ENCODE results near the gene PCDH9. TPM values are rescaled to one million over a fixed set of nuclear protein-coding genes. Genes with fewer than 3 reads are reported as not detected.

The PCDH9 gene
- total RNA-seq, 2 experiments from 2014 or later = 0.20 to 0.23 TPM

DNA sequence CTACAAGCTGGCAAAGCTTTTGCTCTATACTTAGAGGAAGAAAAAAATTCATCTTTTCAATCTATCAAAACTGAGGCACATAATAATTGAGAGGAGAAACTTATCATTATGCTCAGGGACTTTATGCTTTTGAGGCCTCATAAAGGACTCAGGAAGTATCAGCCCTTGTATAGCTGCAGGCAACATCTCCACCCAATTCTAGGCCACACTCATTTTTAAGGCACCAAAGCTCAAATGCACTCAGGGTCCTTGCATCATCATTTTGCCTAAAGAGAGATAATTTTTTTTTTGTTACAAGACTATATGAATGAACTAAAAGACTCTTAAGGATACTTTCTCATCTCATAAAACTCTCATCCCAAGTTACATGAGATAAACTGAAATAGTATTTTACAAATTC, 78.5 kb downstream of the PCDH9 start:
- Mint-ChIP-seq H3K4me3 (no peak overlapping the region), H3K36me3 (no peaks in the 10 kb centered on the region), H3K27me3 (no peaks in the 10 kb centered on the region), H3K27ac (no peak overlapping the region), H3K4me1 (peaks cover 3% of the 10 kb centered on the region), H3K9me3 (no peaks in the 10 kb centered on the region)
- no peak for DNase-seq

DNA sequence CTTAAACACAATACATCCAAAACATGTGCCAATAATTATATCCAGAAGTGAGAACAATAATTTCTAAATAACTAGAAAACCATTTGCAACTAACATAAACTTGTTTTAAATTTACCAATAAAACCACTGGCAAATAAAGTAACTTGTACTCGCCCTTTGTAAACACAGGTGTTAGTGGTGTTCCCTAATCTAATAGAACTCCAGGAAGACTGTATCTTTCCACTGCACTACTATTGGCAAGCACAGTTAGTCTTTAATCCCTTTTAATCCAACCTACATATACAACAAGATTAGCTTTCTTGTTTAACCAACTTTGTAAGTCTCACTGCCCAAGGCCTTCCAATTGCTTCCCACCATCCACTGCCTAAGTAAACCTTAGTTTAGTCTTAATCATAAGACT, 79.5 kb downstream of the PCDH9 start:
- Mint-ChIP-seq H3K4me3 (no peak overlapping the region), H3K4me1 (peaks cover 3% of the 10 kb centered on the region), H3K27ac (no peak overlapping the region), H3K27me3 (no peaks in the 10 kb centered on the region), H3K9me3 (no peaks in the 10 kb centered on the region), H3K36me3 (no peaks in the 10 kb centered on the region)
- no peak for DNase-seq

DNA sequence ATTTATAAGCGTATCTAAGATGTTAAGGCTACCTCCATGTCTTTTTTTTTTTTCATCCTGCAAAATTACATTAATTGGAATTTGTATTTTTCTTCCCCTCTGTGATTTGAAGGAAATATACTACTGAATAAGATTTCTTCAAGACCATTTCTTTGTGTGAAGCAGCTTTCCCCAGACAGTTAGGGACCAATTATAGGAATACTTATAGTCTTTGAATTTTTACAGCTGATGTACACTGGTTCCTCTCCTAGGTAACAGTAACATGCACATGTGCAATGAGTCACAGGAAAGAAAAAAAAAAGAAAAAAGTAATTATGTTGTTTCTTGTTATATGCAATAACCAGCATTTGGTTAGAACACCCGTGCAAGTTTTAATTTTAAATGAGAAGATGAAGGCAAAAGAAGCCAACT, 82.0 kb downstream of the PCDH9 start:
- no peaks in the 10 kb centered on the region for H3K9me3 Mint-ChIP-seq
- no peak for DNase-seq
- H3K27me3 Mint-ChIP-seq = no peaks in the 10 kb centered on the region
- H3K4me1 Mint-ChIP-seq = peaks cover 3% of the 10 kb centered on the region
- no peak overlapping the region for H3K27ac Mint-ChIP-seq
- no peaks in the 10 kb centered on the region for H3K36me3 Mint-ChIP-seq
- no peak overlapping the region for H3K4me3 Mint-ChIP-seq

DNA sequence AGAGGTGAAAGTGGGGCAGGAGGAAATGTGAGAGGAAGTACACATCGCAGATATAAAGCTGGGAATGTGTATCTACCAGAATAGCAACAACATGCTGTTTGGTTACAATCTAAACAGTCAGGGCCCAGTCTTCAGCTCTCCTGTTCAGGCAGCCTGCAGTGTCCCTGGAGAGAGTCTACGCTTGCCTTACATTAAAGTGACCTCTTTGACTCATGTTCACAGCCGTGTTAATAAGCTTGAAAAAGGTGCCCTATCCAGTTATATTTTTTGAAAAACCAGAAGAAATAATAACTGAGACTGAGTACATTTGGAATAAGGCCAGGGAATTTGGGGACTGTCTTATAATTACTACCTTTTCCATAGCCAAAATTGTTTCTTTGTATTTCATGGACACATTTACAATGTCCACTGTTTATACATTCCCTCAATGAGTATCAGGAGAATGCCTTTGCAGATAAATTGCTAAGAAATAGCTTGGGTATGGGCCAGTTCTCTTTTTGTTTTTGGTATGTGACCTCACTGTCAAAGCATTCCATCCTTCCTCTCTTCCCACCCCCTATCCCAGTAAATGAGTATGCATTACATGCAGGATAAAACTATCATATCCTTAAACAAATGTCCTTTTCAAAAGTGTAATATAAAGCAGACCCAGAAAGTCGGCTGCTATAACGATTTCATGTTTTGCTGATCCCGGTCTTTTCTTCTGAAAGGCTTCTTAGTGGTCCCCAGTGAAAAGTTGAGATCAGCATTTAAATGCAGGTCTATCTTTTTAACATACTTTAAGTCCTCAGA, 82.6 kb downstream of the PCDH9 start:
- no peak for DNase-seq
- no peak overlapping the region for H3K27ac Mint-ChIP-seq
- no peaks in the 10 kb centered on the region for H3K9me3 Mint-ChIP-seq
- H3K27me3 Mint-ChIP-seq = no peaks in the 10 kb centered on the region
- peaks cover 3% of the 10 kb centered on the region for H3K4me1 Mint-ChIP-seq
- H3K36me3 Mint-ChIP-seq = no peaks in the 10 kb centered on the region
- H3K4me3 Mint-ChIP-seq = no peak overlapping the region

DNA sequence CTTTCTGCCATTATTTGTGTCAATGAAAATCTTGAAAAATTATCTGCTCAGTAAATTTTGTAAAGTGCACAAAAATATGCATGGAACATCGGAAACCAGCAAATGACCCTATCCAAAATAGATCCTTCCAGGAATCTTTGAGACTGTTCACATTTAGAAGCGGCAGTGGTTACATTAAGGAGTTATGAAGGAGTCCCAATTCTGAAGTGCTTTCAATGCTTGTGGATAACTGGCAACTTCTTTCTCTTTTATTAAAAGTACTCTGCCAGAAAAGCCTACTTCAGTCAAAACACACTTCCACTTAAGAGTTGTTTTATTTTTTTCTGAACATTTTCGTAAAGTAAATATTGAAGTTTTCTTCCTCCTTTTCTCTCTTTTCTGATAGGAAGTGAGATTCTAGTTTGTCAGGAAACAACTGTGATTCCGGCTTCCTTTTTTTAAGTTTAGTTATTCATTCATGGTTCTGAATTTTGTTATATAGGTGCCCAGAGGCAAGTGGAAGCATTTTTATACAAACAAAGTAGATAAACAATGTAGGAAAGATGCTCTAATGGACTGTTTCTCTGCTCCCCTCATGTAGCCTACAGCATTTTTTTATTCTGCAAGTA, 83.5 kb downstream of the PCDH9 start:
- no peak for DNase-seq
- no peak overlapping the region for H3K27ac Mint-ChIP-seq

DNA sequence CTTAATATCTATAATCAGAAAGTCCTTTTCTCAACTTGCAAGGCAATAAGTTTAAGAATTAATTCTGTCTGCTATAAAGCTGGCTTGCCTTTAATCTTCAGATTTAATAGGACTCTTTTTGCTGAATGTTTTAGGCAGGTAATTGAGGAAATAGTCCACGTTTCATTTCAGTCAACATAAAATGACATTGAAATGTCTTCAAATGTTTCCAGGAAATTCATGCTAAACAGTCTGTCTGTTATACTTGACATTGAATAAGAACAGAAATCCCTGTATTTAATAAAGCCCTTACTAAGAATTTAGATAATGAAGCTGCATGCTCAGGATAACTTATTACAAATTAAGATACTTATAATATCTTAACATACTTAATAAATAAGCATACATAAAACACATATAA, 84.2 kb downstream of the PCDH9 start:
- Mint-ChIP-seq H3K27ac (no peak overlapping the region), H3K4me3 (no peak overlapping the region), H3K36me3 (no peaks in the 10 kb centered on the region), H3K4me1 (peaks cover 3% of the 10 kb centered on the region), H3K27me3 (no peaks in the 10 kb centered on the region), H3K9me3 (no peaks in the 10 kb centered on the region)
- DNase-seq = no peak

More for the DNA sequence above, 83.5 kb downstream of the PCDH9 start:
- no peaks in the 10 kb centered on the region for H3K9me3 Mint-ChIP-seq
- no peaks in the 10 kb centered on the region for H3K27me3 Mint-ChIP-seq
- peaks cover 3% of the 10 kb centered on the region for H3K4me1 Mint-ChIP-seq
- H3K4me3 Mint-ChIP-seq = no peak overlapping the region
- H3K36me3 Mint-ChIP-seq = no peaks in the 10 kb centered on the region

DNA sequence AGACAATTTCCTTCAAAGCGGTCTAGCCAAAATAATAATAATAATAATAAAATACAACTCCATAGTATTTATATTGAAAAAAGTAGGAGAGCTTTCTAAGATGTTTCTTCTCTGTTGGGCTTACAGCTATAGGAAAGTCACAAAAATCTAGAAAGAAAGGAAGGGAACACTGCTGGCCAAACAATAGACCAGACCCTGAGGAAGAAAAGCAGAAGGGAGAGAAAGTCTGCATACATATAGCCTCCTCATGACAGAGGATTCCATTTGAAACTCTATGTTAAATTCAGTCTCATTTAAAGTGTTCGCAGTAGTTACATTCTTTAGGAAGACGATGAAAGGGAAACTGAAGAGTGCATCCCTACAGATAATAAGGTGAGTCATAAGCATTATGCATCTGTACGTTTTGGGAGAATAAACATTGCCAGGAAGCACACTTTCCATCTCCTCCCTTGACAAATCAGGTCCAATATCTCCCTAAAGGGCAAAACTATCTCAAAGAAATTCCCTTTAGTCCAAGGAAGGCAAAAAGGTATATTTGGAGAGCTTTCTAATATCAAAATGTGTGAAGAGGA, 86.5 kb downstream of the PCDH9 start:
- no peak for DNase-seq
- Mint-ChIP-seq H3K4me3 (no peak overlapping the region), H3K9me3 (no peaks in the 10 kb centered on the region), H3K36me3 (no peaks in the 10 kb centered on the region), H3K27ac (no peak overlapping the region), H3K4me1 (peaks cover 3% of the 10 kb centered on the region), H3K27me3 (no peaks in the 10 kb centered on the region)

DNA sequence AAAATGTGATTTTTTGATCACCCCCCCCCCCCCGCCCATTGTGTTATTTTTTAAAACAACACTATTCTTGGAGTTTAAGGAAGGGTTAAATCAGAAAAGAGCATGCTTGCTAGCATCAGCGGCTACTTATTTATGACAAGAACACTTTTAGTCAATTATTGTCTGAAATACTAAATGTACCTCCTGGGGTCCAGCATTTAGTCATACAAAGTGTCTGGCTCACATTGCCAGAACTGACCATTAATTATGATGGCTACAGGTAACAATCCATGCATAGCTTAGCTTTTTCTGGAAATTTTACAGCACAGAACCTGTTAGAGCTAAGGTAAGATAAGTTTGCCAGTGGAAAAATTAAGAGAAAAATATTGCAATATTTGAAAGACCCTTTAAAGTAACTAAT, 90.1 kb downstream of the PCDH9 start:
- no peaks in the 10 kb centered on the region for H3K27me3 Mint-ChIP-seq
- no peaks in the 10 kb centered on the region for H3K9me3 Mint-ChIP-seq
- H3K36me3 Mint-ChIP-seq = no peaks in the 10 kb centered on the region
- no peak overlapping the region for H3K4me3 Mint-ChIP-seq
- H3K4me1 Mint-ChIP-seq = no peaks in the 10 kb centered on the region
- H3K27ac Mint-ChIP-seq = no peak overlapping the region
- DNase-seq = no peak

DNA sequence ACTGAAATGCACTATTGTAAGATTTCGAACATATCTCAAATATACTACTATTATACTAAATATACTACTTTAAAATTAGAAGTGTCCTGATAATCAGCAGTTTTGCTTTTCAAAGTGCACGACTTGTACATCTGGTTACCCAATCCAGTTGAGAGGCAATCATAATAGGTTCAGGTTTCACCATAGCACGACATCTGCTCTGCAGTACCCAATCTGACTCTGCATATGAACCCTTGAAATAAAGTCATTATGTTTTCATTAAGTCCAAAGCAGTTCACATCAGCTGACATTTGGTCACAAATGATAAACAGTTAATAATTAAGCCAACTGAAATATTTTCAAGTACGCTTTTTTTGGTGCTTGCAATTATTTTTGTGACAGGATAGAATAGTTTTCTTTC, 90.6 kb downstream of the PCDH9 start:
- Mint-ChIP-seq H3K4me1 (no peaks in the 10 kb centered on the region), H3K27ac (no peak overlapping the region), H3K4me3 (no peak overlapping the region), H3K9me3 (no peaks in the 10 kb centered on the region), H3K27me3 (no peaks in the 10 kb centered on the region), H3K36me3 (no peaks in the 10 kb centered on the region)
- no peak for DNase-seq

DNA sequence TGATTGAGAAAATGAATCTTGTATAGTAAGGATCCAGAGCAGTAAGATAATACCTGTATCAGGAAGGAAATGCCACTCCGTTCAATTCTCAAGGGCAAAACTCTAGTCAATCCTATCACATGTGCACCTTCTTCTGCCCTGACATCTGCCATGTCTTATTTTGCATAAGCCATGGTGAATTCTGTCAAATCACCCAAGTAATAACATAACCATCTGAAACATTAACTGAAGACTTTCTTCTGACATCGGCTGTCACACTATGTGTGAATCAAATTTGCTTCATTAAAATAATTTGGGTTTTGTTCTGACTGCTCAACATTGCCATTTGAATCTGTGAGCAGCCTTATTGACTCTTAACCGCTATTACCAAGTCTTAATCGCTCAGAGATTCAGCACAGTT, 91.2 kb downstream of the PCDH9 start:
- no peak overlapping the region for H3K4me3 Mint-ChIP-seq
- H3K27me3 Mint-ChIP-seq = no peaks in the 10 kb centered on the region
- no peaks in the 10 kb centered on the region for H3K36me3 Mint-ChIP-seq
- H3K27ac Mint-ChIP-seq = no peak overlapping the region
- no peak for DNase-seq
- H3K9me3 Mint-ChIP-seq = no peaks in the 10 kb centered on the region
- H3K4me1 Mint-ChIP-seq = no peaks in the 10 kb centered on the region

DNA sequence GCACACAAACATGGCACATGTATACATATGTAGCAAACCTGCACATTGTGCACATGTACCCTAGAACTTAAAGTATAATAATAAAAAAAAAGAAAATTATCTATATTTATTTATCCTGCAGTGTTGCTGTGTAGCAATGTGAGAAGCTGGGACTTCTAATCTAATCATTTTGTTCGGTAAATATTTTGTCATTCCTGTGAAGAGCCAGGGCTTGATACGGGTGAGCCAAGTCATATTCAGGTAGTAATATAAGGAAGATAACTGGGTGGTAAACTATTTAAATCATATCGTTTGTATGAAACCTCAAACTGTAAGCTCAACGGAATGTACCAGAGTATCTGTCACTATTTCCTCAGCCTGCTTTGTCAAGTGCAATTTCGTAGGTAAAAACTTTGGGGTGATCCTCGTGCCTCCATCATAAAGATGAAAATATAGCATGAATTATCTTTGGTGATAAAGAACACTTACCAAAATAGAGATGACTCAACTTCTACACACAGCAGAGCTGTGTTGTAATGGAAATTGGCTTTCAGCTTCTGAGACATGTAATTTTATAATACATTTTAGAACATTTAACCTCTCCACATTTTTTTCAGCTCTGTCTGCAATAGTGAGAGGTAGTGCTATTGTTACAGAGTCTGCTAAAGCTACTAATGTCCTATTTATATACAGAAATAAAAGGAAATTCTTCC, 92.9 kb downstream of the PCDH9 start:
- H3K4me3 Mint-ChIP-seq = no peak overlapping the region
- no peaks in the 10 kb centered on the region for H3K9me3 Mint-ChIP-seq
- no peaks in the 10 kb centered on the region for H3K4me1 Mint-ChIP-seq
- DNase-seq = no peak
- no peaks in the 10 kb centered on the region for H3K36me3 Mint-ChIP-seq
- no peaks in the 10 kb centered on the region for H3K27me3 Mint-ChIP-seq
- H3K27ac Mint-ChIP-seq = no peak overlapping the region

DNA sequence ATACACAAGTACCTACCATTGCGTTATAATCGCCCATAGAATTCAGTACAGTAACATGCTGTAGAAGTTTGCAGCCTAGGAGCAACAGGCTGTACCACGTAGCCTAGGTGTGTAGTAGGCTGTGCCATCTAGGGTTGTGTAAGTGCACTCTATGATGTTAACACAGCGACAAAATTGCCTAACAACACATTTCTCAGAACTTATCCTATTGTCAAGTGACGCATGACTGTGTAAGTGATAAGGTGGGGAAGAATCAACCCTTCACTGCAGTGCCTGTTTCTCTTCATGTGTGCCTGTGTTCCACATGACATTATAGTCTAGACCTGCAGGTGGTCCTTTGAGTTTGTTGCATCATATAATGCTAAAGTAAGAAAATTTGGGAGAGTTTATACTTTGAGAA, 94.0 kb downstream of the PCDH9 start:
- Mint-ChIP-seq H3K36me3 (no peaks in the 10 kb centered on the region), H3K27ac (no peak overlapping the region), H3K27me3 (no peaks in the 10 kb centered on the region), H3K9me3 (no peaks in the 10 kb centered on the region), H3K4me1 (no peaks in the 10 kb centered on the region), H3K4me3 (no peak overlapping the region)
- no peak for DNase-seq

DNA sequence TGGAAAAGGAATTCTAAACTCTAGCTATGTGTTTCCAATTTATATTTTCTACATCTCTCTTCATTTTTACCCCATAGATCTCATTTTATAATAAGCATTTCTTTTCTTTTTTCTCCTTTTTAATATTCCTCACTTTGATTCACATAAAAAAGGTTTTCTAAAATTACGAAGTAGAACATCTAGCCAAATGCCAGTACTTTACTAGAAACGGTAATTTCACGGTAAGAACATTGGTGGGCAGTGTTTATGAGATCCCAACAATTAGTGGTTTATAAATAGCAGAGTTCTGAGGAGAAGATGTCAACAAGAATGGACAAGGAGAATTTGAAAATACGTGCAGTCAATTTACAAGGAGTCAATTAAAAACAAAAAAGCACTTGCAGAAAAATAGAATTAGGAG, 94.8 kb downstream of the PCDH9 start:
- Mint-ChIP-seq H3K4me3 (no peak overlapping the region), H3K27ac (no peak overlapping the region), H3K27me3 (no peaks in the 10 kb centered on the region)

DNA sequence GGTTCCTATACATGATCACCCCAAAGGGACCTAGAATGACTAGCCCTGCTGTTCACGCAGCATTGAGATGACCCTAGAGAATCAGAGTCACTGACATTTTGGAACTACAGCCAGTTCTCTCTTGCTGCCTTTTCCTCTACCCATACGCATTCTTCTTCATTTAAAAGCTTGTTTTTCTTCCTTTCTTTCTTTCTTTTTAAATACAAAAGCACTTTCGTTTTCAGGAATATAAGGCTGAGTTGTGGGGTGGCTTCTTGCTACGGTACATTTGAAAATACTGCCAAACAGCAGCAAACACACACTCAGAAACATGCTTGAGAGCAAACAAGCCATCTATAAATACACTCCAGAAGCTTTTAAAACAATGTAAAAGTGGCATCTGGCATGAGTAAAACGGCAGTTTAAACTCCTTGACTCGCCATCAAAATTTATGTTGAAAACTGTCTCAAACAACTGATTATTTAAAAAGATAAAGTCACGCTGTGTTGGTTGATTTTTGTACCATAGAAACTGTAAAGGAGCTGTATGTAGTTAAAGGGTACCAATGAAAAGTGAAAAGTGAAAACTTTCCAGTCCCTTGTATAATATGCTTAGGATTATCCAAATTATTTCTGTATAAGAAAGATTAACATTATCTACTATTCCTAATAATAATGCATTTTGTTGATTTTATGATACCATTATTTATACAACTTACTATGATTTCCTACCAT, 95.6 kb downstream of the PCDH9 start:
- Mint-ChIP-seq H3K36me3 (no peaks in the 10 kb centered on the region), H3K4me3 (no peak overlapping the region), H3K4me1 (no peaks in the 10 kb centered on the region), H3K27me3 (no peaks in the 10 kb centered on the region), H3K9me3 (no peaks in the 10 kb centered on the region), H3K27ac (no peak overlapping the region)
- no peak for DNase-seq

More for the DNA sequence above, 94.8 kb downstream of the PCDH9 start:
- DNase-seq = no peak
- Mint-ChIP-seq H3K9me3 (no peaks in the 10 kb centered on the region), H3K4me1 (no peaks in the 10 kb centered on the region), H3K36me3 (no peaks in the 10 kb centered on the region)

DNA sequence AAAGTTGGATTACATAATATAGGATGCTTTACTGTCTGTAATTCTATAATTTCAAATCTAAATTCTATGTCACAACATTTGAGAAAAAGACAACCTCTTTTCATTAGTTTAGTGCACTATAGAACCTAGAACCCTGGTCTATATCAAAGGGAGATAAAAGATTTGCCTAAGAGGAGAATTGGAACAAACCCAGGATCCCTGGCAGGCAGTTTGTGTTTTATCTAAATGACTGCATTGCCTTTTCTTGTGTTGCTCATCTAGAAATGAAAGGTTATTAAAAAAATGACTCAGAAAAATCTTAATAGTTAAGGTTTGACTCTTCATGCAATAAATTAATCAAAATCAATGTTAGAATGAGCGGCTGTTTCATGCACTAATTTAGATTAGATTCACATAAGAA, 96.7 kb downstream of the PCDH9 start:
- Mint-ChIP-seq H3K27ac (no peak overlapping the region), H3K4me3 (no peak overlapping the region), H3K9me3 (no peaks in the 10 kb centered on the region)

More for the DNA sequence above, 96.7 kb downstream of the PCDH9 start:
- no peaks in the 10 kb centered on the region for H3K36me3 Mint-ChIP-seq
- no peak for DNase-seq
- H3K27me3 Mint-ChIP-seq = no peaks in the 10 kb centered on the region
- H3K4me1 Mint-ChIP-seq = no peaks in the 10 kb centered on the region

All from activated naive CD8-positive, alpha-beta T cell treated with anti-CD3 and anti-CD28 coated beads for 36 hours (primary cell).